ENCODE measurements around the gene B3GALT6. TPM values are rescaled to one million over a fixed set of nuclear protein-coding genes. Genes with fewer than 3 reads are reported as not detected.
A peak's percentile ranks its signal among the peaks of the same experiment; 100 is the strongest.

Gene B3GALT6
- total RNA-seq, 1 experiment from 2014 or later = 46.4 TPM

GRCh38 chr1:1259119-1259488 lies 27.1 kb downstream of the B3GALT6 start:
- Histone ChIP-seq H3K27me3 (ENCODE audit: control insufficient read depth, insufficient read depth, low read length) (no peaks in the 10 kb centered on the region), H3K9me3 (ENCODE audit: control insufficient read depth, insufficient read depth, low read depth, low read length) (no peaks in the 10 kb centered on the region), H3K4me1 (ENCODE audit: control insufficient read depth, insufficient read depth, low read length) (no peaks in the 10 kb centered on the region), H3K36me3 (ENCODE audit: control insufficient read depth, insufficient read depth, low read length) (no peaks in the 10 kb centered on the region; the same call in 1 of the 2 replicates), H3K4me3 (ENCODE audit: low read depth in 2 of 2, low read length in 2 of 2) (no peak overlapping the region), H3K27ac (ENCODE audit: low read length) (no peak overlapping the region)
- ChIA-PET CTCF (no interaction called here), POLR2A (no interaction called here)
- in situ Hi-C loops (cut with HindIII; ENCODE audit: low pct_unique_long_range_greater_than_20kb, low sequenced_read_pairs) = no loop called here
- BruUV-seq (replicated peaks) = no TSS peak
- DNase-seq (ENCODE audit: low read depth, low spot score) (no peak), ATAC-seq (no peak)
- TF ChIP-seq, protein P1, sequence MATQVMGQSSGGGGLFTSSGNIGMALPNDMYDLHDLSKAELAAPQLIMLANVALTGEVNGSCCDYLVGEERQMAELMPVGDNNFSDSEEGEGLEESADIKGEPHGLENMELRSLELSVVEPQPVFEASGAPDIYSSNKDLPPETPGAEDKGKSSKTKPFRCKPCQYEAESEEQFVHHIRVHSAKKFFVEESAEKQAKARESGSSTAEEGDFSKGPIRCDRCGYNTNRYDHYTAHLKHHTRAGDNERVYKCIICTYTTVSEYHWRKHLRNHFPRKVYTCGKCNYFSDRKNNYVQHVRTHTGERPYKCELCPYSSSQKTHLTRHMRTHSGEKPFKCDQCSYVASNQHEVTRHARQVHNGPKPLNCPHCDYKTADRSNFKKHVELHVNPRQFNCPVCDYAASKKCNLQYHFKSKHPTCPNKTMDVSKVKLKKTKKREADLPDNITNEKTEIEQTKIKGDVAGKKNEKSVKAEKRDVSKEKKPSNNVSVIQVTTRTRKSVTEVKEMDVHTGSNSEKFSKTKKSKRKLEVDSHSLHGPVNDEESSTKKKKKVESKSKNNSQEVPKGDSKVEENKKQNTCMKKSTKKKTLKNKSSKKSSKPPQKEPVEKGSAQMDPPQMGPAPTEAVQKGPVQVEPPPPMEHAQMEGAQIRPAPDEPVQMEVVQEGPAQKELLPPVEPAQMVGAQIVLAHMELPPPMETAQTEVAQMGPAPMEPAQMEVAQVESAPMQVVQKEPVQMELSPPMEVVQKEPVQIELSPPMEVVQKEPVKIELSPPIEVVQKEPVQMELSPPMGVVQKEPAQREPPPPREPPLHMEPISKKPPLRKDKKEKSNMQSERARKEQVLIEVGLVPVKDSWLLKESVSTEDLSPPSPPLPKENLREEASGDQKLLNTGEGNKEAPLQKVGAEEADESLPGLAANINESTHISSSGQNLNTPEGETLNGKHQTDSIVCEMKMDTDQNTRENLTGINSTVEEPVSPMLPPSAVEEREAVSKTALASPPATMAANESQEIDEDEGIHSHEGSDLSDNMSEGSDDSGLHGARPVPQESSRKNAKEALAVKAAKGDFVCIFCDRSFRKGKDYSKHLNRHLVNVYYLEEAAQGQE (IDR thresholded peaks at IDR 0.05; ENCODE audit: insufficient read depth in 1 of 2, low read depth in 2 of 2, low read length in 1 of 2) = peak in 1 of 2 experiments; percentile 11; a peak in 1 of 4 replicates
- TF ChIP-seq SIN3A (IDR thresholded peaks at IDR 0.05; ENCODE audit: borderline replicate concordance, insufficient read depth, low read depth, low read length) = no peak
- intact Hi-C loops (cut with micrococcal nuclease; ENCODE audit: unreplicated experiment) = no loop called here

- no peaks in the 10 kb centered on the region for H3K27me3 ChIP-seq (ENCODE audit: control insufficient read depth, insufficient read depth, low read length)
- H3K27ac ChIP-seq (ENCODE audit: low read length) = no peak overlapping the region
- H3K36me3 ChIP-seq (ENCODE audit: control insufficient read depth, insufficient read depth, low read length) = no peaks in the 10 kb centered on the region; the same call in 1 of the 2 replicates
- POLR2A ChIA-PET = no interaction called here
- TF ChIP-seq, protein P1 (IDR thresholded peaks at IDR 0.05; ENCODE audit: insufficient read depth in 1 of 2, low read depth in 2 of 2, low read length in 1 of 2) = no peak
- no peak for TF ChIP-seq TCF7L2 (IDR thresholded peaks at IDR 0.05; ENCODE audit: low read depth, low read length)
- no peak for TF ChIP-seq SIN3A (IDR thresholded peaks at IDR 0.05; ENCODE audit: borderline replicate concordance, insufficient read depth, low read depth, low read length)
- TF ChIP-seq POLR2AphosphoS5 (IDR thresholded peaks at IDR 0.05; ENCODE audit: low read depth, low read length) = no peak
- H3K4me1 ChIP-seq (ENCODE audit: control insufficient read depth, insufficient read depth, low read length) = no peaks in the 10 kb centered on the region
- no peak overlapping the region for H3K4me3 ChIP-seq (ENCODE audit: low read depth in 2 of 2, low read length in 2 of 2)
- CTCF ChIA-PET = no interaction called here
- in situ Hi-C loops (cut with HindIII; ENCODE audit: low pct_unique_long_range_greater_than_20kb, low sequenced_read_pairs) (no loop called here), intact Hi-C loops (cut with micrococcal nuclease; ENCODE audit: unreplicated experiment) (no loop called here)
- ATAC-seq = no peak
- no peaks in the 10 kb centered on the region for H3K9me3 ChIP-seq (ENCODE audit: control insufficient read depth, insufficient read depth, low read depth, low read length)
- DNase-seq (ENCODE audit: low read depth, low spot score) = no peak
- no TSS peak for BruUV-seq (replicated peaks)
Observed at GRCh38 chr1:1259540-1259939, 27.5 kb downstream of the B3GALT6 start.

DNA sequence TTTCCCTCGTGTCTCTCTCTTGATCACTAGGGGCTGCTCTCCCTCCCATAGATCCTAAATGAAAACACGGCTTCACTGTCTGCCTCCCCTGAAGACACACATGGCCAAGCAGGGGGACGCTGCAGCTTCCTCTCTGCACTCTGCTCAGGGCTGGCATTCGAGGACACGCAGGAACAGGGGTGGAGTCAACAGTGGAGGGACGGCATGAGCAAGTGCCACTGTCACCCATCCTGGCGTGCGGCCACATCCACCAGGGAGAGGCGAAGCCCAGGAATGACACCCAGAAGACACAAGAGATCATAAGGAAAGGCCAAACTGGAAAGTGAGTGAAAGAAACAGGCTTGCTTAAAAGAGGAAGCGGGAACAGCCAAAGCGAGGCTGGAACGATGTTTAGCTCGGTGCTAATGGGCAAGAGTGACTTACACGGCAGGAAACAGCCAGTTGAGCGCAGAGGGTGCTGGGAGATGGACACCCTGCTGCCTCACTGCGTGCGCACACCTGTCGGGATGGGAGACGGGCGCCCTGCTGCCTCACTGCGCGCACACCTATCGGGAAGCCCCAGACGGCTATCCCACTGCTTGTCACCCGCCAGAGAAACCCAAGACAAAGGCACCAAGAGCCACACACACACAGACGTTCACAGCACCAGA lies 28.0 kb downstream of the B3GALT6 start:
- intact Hi-C loops (cut with micrococcal nuclease; ENCODE audit: unreplicated experiment) = no loop called here
- Histone ChIP-seq H3K4me1 (ENCODE audit: control insufficient read depth, insufficient read depth, low read length) (no peaks in the 10 kb centered on the region), H3K4me3 (ENCODE audit: low read depth in 2 of 2, low read length in 2 of 2) (no peak overlapping the region), H3K27ac (ENCODE audit: low read length) (no peak overlapping the region), H3K27me3 (ENCODE audit: control insufficient read depth, insufficient read depth, low read length) (no peaks in the 10 kb centered on the region), H3K9me3 (ENCODE audit: control insufficient read depth, insufficient read depth, low read depth, low read length) (no peaks in the 10 kb centered on the region), H3K36me3 (ENCODE audit: control insufficient read depth, insufficient read depth, low read length) (no peaks in the 10 kb centered on the region; the same call in 1 of the 2 replicates)
- BruUV-seq (replicated peaks) = no TSS peak
- no peak for DNase-seq (ENCODE audit: low read depth, low spot score)
- ChIA-PET CTCF (no interaction called here), POLR2A (no interaction called here)
- ATAC-seq = no peak
- in situ Hi-C loops (cut with HindIII; ENCODE audit: low pct_unique_long_range_greater_than_20kb, low sequenced_read_pairs) = no loop called here
- TF ChIP-seq POLR2AphosphoS5 (IDR thresholded peaks at IDR 0.05; ENCODE audit: low read depth, low read length) (no peak), SIN3A (IDR thresholded peaks at IDR 0.05; ENCODE audit: borderline replicate concordance, insufficient read depth, low read depth, low read length) (no peak), CTCF (IDR thresholded peaks at IDR 0.05) (no peak), TCF7L2 (IDR thresholded peaks at IDR 0.05; ENCODE audit: low read depth, low read length) (no peak)
- TF ChIP-seq, protein P1 (IDR thresholded peaks at IDR 0.05; ENCODE audit: insufficient read depth in 1 of 2, low read depth in 2 of 2, low read length in 1 of 2) = no peak

Data from Panc1 (cell line).